Stimulated activated CD8-positive, alpha-beta memory T cell treated with anti-CD3 and anti-CD28 coated beads, Interleukin-4, amount 100 ng/mL, for 48 hours (primary cell): ENCODE data around the gene PDE10A.

Experiments used
- DNase-seq: peaks from one replicate; pipeline ENCODE4 v3.0.0-alpha.2; 2020

The PDE10A gene

GRCh38 chr6:165653607-165654006 is 9.4 kb downstream of the PDE10A start:
- DNase-seq = no peak

DNA sequence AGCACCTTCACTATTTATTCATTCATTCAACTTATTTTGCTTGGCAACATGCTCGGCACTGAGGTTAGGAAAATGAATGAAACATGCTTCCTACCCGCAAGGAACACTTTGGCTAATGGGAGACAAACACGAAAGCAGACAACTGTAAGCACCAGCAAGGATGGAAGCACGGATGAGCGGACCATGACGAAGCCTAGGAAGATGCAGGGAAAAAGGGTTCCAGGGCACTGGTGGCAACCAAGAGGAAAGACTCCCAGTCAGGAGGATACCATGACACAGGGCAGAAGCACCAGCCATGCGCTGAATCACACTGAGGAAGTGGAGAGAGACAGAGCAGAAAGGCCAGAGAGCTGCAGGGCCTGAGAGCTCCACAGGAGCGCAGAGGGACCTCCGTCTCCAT is 9.8 kb downstream of the PDE10A start:
- DNase-seq = no peak

- no peak for DNase-seq
Observed at GRCh38 chr6:165652766-165653165, 10.3 kb downstream of the PDE10A start.

DNA sequence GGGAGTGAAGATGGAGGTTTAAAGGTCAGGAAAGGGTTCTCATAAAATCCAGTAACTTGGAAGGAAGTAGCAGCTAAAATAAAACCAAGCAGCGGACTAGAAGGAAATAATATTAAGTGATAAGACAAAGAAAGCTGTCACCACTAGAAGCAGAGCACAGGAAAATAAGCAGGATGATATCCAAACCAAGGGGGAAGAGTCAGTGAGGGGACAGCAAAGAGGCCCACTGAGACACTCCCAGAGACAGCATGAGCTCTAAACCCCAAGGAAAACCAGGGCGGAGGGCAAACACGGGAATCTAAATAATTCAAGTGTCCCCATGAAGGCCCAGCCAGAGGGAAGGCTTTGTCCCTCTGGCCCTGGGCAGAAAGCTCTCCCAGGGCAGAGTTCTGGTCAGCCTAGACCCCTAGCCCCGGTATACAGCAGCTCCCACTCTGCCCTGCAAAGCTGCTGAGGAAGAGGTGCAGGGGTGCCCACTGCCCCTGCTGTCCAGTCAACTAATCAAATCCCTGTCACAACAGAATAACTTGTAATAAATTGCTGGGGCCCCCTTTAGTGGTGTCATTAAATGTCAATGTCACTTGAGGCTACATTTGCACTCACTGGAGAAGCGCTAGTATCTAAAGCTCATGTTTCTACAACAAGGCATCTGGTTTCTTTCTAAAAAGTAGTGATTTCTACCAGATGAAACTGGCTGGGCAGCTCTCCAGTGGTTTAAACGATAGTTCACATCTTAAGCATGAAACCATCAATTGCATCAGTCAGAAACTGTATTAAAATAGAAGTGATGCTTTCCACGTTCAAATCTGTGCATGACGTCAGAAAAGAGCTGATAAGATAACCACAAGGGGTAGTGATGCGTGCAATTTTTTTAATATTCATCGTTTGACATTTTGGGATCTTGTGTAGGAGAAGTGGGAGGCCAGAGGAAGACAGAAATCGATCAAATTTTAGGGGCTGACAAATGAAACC is 13.6 kb downstream of the PDE10A start:
- no peak for DNase-seq

- no peak for DNase-seq
Observed at GRCh38 chr6:165647041-165647440, 16.0 kb downstream of the PDE10A start.

GRCh38 chr6:165645919-165646318 is 17.1 kb downstream of the PDE10A start:
- DNase-seq = no peak

DNA sequence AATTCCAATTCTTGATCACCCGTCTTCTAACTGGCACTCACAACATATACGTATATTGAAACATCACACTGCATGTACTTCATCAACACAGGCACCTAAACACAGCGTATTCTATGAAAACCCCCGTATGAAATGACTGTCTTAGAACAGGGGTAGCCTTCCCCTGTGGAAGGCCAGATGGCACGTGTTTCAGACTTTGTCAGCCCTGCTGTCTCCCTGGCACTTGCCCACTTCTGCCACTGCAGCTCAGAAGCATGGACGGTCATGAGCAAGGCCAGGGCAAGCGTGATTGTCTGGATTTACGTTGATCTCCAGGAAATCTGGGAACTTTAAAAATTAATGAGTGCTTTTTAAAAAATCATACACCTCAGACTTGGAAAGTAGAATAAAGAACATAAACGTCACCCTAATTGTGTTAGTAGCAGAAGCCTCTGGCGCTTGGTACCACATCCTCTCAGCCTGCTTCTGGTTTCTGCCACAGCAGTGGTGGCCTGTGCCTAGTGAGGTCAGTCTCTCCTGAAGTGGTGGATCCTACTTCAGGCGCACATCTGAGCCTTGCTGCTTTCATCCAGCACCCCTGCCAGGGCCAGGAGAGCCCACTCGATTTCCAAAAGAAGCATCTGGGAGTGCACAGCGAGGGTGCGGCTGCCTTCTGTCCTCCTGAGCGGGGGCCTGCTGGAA is 18.3 kb downstream of the PDE10A start:
- no peak for DNase-seq

DNA sequence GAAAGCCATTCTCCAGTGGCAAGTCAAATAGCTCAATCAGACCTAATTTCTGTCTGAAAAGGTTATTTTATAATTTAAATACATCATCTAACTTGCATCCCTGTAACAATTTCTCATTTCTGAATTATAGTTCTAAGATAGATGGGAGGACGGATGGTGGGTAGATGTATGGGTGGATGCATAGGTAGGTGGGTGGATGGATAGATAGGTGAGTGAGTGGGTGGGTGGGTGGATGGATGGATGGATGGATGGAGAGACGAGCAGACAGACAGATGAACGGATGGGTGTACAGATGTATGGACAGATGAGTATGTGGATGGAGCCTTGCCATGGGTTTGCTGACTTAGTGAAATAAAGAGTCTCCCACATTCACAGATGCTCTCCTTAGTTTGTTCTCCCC is 20.0 kb downstream of the PDE10A start:
- no peak for DNase-seq

- no peak for DNase-seq
Observed at GRCh38 chr6:165641672-165642156, 21.3 kb downstream of the PDE10A start.

DNA sequence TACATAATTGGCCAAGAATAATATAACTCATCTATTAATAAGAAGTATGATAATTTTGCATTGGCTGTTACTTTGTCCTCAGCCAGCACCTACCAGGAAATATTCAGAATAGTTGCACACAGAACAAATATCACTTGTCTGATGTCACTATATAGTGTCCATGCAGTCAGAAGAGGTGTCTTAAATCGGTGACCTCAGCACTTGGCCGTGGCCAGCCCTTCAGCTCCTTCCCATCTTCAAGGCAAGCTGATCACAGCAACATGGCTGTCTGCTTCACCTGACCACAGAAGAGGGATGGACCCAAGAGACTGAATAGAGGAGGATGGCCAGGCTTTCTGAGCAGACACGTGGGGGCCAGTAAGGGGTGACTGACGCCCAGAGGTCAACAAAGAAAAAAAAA is 22.2 kb downstream of the PDE10A start:
- no peak for DNase-seq

DNA sequence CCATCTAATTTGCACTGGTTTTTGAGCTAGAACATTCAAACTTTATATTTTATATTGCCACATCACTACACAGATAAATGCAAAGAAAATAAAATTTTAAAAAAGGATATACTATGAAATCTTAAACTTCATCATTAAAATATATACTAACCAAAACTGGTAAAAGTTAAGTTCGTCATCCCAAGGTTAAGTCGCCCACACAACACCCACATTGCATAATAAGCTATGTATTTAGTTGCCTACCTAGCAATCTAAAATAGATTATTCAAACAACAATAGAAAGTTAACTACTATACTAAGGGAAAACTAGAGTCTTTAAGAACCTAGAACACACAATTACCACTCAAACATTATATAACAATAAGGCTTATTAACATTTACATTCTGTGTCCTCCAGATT is 24.5 kb downstream of the PDE10A start:
- DNase-seq = no peak

GRCh38 chr6:165637586-165637985 is 25.5 kb downstream of the PDE10A start:
- DNase-seq = no peak

GRCh38 chr6:165636402-165637048 is 26.5 kb downstream of the PDE10A start:
- no peak for DNase-seq

- no peak for DNase-seq
Observed at GRCh38 chr6:165635965-165636364, 27.1 kb downstream of the PDE10A start.

- DNase-seq = no peak
Observed at GRCh38 chr6:165634101-165634880, 28.8 kb downstream of the PDE10A start.

GRCh38 chr6:165632194-165632593 is 30.8 kb downstream of the PDE10A start:
- no peak for DNase-seq

GRCh38 chr6:165630544-165630953 is 32.5 kb downstream of the PDE10A start:
- DNase-seq = no peak

GRCh38 chr6:165628955-165629354 is 34.1 kb downstream of the PDE10A start:
- DNase-seq = no peak

DNA sequence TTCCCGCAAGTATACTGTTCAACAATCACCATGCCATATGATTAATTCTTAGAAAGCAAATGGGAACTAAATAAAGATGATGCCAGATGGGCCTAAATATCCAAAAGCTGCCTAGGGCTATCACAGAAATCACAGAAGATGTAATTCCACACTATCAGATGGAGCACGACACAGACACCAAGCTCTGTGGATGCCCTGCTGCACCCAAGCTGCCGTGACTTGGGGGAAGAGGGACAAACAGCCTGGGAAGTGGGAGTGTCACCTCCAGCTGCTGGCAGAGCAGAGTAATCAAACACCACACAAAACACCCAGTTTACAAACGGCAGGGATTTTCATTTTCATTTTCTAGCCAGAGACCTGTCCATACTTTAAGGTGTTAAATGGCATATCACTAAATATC is 35.7 kb downstream of the PDE10A start:
- no peak for DNase-seq

DNA sequence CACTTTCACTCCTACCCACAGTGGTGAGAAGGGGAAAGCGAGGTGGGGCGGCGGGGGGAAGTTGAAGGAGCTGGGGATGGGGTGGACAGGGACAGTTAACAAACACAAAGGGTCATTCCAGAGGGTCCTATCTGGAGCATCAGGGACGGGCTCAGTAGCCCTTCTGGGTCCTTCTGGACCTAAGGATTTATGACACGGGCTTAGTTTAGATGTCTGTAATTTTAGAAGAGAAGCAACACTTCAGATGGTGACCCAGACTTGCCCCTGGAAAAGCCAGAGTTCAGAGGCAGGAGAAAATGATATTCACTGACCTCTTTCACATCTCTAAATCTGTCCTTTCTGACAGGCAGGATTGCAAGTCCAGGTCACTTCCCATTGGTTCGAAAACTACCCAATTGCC is 36.3 kb downstream of the PDE10A start:
- no peak for DNase-seq

- DNase-seq = no peak
Observed at GRCh38 chr6:165624871-165625639, 38.0 kb downstream of the PDE10A start.

DNA sequence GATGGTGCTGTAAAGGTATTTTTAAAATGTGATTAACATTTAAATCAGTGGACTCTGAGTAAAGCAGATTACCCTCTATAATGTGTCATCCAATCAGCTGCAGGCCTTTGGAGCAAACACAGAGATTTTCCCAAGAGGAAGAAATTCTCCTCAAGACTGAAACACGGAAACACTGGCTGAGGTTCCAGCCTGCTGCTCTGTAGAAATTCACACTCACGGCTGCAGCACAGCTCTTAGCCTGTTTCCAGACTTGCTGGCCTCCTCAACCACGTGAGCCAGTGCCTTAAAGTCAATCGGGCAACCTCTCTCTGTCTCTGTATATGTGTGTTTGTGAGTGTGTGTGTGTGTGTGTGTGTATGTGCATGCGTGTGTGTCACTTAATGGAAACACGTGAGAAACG is 41.1 kb downstream of the PDE10A start:
- DNase-seq = no peak
